CD4-positive, CD25-positive, alpha-beta regulatory T cell (primary cell): ENCODE data around the gene LAMB4. TPM values are rescaled to one million over a fixed set of nuclear protein-coding genes. Genes with fewer than 3 reads are reported as not detected.

Experiments
- ATAC-seq, 2 donors: fragments of 150-1000 bp; cut with Tn5 transposase; one replicate each; pipeline ENCODE4 v1.10.0; 2021; ENCODE audit warnings: low read depth in 2 of 2, moderate number of reproducible peaks in 2 of 2, moderate library complexity in 1 of 2
- DNase-seq, 3 donors: peaks; one replicate each; pipeline versions ENCODE4 v3.0.0 to v3.0.0-alpha.2; 2012 to 2022; ENCODE audit warnings: mixed read lengths in 1 of 3
- H3K27ac ChIP-seq: one replicate; pipeline ENCODE4 v1.7.0; 2013; ENCODE audit warnings: mild to moderate bottlenecking, low read length; ENCODE audit not compliant: insufficient read depth, poor library complexity, severe bottlenecking
- H3K27me3 ChIP-seq: one replicate; pipeline ENCODE4 v1.7.0; 2013; ENCODE audit warnings: low read length; ENCODE audit not compliant: control insufficient read depth, insufficient read depth
- H3K36me3 ChIP-seq: one replicate; pipeline ENCODE4 v1.7.0; 2013; ENCODE audit warnings: mild to moderate bottlenecking, low read length, moderate library complexity; ENCODE audit not compliant: control insufficient read depth, insufficient read depth
- H3K4me1 ChIP-seq: 2 replicates; pipeline ENCODE4 v1.7.0; 2013; ENCODE audit warnings: mild to moderate bottlenecking, low read length; ENCODE audit not compliant: insufficient read depth, control insufficient read depth, poor library complexity, severe bottlenecking
- H3K4me3 ChIP-seq: one replicate; pipeline ENCODE4 v1.7.0; 2013; ENCODE audit warnings: low read depth, mild to moderate bottlenecking, low read length, moderate library complexity
- H3K9me3 ChIP-seq, 2 experiments: 1 replicate in 1 of 2; 2 replicates in 1 of 2; pipeline ENCODE4 v1.7.0; 2013; ENCODE audit warnings: low read length in 2 of 2, mild to moderate bottlenecking in 1 of 2, moderate library complexity in 1 of 2; ENCODE audit not compliant: control insufficient read depth in 2 of 2
- H3K27ac Mint-ChIP-seq, 3 donors: one replicate each; pipeline ENCODE4 v1.8.0; 2020 to 2022; ENCODE audit warnings: mild to moderate bottlenecking in 3 of 3, mixed read lengths in 3 of 3, moderate library complexity in 2 of 3
- H3K27me3 Mint-ChIP-seq: one replicate; pipeline ENCODE4 v1.8.0; 2022; ENCODE audit warnings: mild to moderate bottlenecking, mixed read lengths
- H3K36me3 Mint-ChIP-seq: one replicate; pipeline ENCODE4 v1.8.0; 2020; ENCODE audit warnings: mixed read lengths
- H3K4me1 Mint-ChIP-seq, 4 donors: one replicate each; pipeline ENCODE4 v1.8.0; 2020 to 2022; ENCODE audit warnings: mixed read lengths in 4 of 4, mild to moderate bottlenecking in 1 of 4
- H3K4me3 Mint-ChIP-seq, 4 donors: one replicate each; pipeline ENCODE4 v1.8.0; 2020 to 2022; ENCODE audit warnings: mild to moderate bottlenecking in 4 of 4, mixed read lengths in 4 of 4, moderate library complexity in 3 of 4
- H3K9me3 Mint-ChIP-seq, 7 donors: one replicate each; pipeline ENCODE4 v1.8.0; 2020 to 2022; ENCODE audit warnings: mixed read lengths in 7 of 7, mild to moderate bottlenecking in 3 of 7, moderate library complexity in 2 of 7
- polyA plus RNA-seq, 4 donors: library from polyadenylated mRNA; unstranded; fragments of 300-500 nt; fragmentation: Illumina TruSeq; gene quantifications; one replicate each; pipeline ENCODE4 v1.2.3, GENCODE V29; 2021
- total RNA-seq: library from RNA; stranded (reverse); gene quantifications from one replicate; pipeline ENCODE4 v1.2.3, GENCODE V29; 2022

The LAMB4 gene
- total and polyA plus RNA-seq, 5 donors from 2014 or later = not detected

DNA sequence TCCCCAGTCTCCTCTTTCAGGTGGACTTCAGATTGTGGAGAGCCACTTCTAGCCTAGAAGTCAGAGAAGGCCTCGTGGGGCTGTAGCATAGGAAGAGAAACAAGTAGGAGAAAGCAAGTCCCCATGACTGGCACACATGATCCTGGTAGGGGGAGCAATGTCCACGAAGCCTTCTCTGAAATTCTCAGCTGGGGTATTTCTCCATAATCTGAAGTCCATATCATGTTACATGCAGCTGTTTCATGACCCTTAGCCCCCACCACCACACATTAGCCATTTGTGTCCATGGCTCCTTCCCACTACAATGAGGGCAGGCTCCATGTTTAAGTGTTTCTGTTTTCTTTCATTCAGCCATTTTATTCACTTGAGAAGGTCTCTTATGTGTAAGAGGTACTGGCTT lies 43.2 kb downstream of the LAMB4 start:
- no peaks in the 10 kb centered on the region for H3K27me3 Mint-ChIP-seq
- ATAC-seq (no peak), DNase-seq (no peak)
- no peak overlapping the region for H3K4me3 ChIP-seq
- no peak overlapping the region for H3K27ac ChIP-seq
- H3K4me1 Mint-ChIP-seq = peaks cover 0 to 2% (median 0%) of the 10 kb centered on the region in 4 donors
- H3K36me3 Mint-ChIP-seq = no peaks in the 10 kb centered on the region
- H3K36me3 ChIP-seq = no peaks in the 10 kb centered on the region
- H3K9me3 Mint-ChIP-seq = peaks cover 0 to 3% (median 0%) of the 10 kb centered on the region in 7 donors
- no peak overlapping the region for H3K27ac Mint-ChIP-seq
- H3K4me1 ChIP-seq = no peaks in the 10 kb centered on the region
- H3K4me3 Mint-ChIP-seq = no peak overlapping the region
- peaks cover 2% of the 10 kb centered on the region for H3K27me3 ChIP-seq
- H3K9me3 ChIP-seq = no peaks in the 10 kb centered on the region

DNA sequence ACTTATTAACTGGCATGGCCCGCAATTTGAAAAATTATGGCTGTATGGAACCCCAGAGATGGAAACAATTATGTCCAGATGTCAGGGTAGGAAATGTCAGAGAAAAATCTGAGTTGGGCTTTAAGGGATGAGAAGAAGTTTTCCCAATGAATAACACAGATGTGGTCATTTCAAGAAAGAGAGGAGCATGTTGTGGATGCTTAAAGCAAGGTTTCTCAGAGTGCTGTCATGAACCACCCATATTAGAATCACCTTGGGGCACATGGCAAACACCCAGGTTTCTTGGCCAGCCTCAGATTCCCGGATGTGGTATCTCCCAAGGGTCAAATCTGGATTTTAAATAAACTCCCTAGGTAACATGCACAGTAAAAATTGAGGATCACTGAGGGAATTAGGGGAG lies 43.6 kb downstream of the LAMB4 start:
- ATAC-seq = no peak
- no peak overlapping the region for H3K27ac Mint-ChIP-seq

DNA sequence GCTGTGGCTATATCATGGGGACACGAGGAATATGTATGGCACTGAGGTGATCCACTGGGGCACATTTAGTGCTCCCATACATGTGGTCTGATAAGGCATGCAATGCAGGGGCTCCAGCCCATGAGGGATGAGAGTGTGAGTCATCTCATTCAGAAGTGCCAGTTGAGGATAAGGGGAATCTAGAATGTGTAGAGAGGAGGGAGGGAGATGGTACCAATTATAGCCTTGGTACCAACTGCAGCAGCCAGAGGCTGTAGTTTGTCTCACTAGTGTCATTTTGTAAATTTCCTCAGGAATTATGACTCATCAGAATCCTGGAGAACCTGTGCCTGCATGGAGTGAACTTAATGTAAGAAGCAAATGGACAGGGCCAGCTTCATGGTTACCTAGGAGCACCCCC lies 46.2 kb downstream of the LAMB4 start:
- Histone ChIP-seq H3K9me3 (no peaks in the 10 kb centered on the region), H3K27me3 (peaks cover 2% of the 10 kb centered on the region), H3K4me3 (no peak overlapping the region), H3K36me3 (no peaks in the 10 kb centered on the region), H3K27ac (no peak overlapping the region), H3K4me1 (no peaks in the 10 kb centered on the region)
- no peaks in the 10 kb centered on the region for H3K4me1 Mint-ChIP-seq
- no peak for DNase-seq
- peaks cover 1% of the 10 kb centered on the region for H3K27me3 Mint-ChIP-seq
- peaks cover 0 to 5% (median 0%) of the 10 kb centered on the region in 7 donors for H3K9me3 Mint-ChIP-seq
- no peak for ATAC-seq
- H3K27ac Mint-ChIP-seq = no peak overlapping the region
- no peaks in the 10 kb centered on the region for H3K36me3 Mint-ChIP-seq
- H3K4me3 Mint-ChIP-seq = no peak overlapping the region

More for the DNA sequence above, 43.6 kb downstream of the LAMB4 start:
- peaks cover 0 to 2% (median 0%) of the 10 kb centered on the region in 4 donors for H3K4me1 Mint-ChIP-seq
- H3K36me3 Mint-ChIP-seq = no peaks in the 10 kb centered on the region
- no peak for DNase-seq
- Histone ChIP-seq H3K9me3 (no peaks in the 10 kb centered on the region), H3K27me3 (peaks cover 2% of the 10 kb centered on the region), H3K4me1 (no peaks in the 10 kb centered on the region), H3K27ac (no peak overlapping the region), H3K36me3 (no peaks in the 10 kb centered on the region), H3K4me3 (no peak overlapping the region)
- H3K4me3 Mint-ChIP-seq = no peak overlapping the region
- peaks cover 0 to 3% (median 0%) of the 10 kb centered on the region in 7 donors for H3K9me3 Mint-ChIP-seq
- H3K27me3 Mint-ChIP-seq = no peaks in the 10 kb centered on the region

DNA sequence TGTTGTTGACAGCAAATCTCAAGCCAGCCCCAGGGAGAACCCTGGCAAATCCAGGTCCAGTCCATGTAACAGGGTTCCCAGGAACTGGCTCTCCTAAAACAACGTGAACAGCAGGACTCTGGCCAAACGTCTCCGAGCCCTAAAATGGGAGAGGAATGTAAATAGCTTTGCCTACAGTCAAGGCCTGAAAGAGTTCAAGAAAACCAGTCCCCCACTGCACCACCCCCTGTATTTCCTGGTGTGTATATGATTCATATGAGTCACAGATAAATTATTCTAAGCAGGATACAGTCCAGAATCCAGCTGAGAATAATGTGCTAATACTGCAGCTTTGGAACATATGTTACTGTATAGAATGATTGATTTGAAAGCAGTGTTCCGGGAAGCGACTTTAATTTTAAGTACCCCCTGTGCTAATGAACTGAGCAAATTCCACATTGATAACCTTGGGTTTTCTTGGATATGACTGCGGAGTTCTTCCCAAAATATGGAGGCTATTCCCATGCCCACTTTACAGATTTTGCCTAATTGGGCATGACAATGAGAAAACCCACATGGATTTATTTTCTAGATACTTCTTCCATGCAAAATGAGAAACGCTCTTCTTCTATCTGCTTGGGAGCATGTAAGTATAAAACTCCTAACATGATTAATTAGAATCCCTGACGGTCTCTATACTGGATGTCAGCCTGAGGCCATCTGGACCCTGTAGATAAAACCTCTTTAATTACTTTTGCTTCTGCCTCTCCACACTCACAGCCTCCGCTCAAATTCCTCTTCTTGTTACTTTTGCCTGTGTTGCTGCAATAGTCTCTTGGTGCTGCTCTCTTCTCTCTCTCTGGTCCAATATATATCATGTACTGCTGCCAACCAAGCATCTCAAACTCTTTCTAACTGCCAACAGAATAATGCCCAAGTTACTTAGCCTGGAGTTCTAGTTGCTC lies 50.2 kb downstream of the LAMB4 start:
- no peak overlapping the region for H3K27ac Mint-ChIP-seq
- no peak overlapping the region for H3K4me3 Mint-ChIP-seq
- H3K9me3 Mint-ChIP-seq = peaks cover 0 to 3% (median 0%) of the 10 kb centered on the region in 7 donors
- Histone ChIP-seq H3K36me3 (no peaks in the 10 kb centered on the region), H3K4me3 (no peak overlapping the region), H3K4me1 (no peaks in the 10 kb centered on the region), H3K27me3 (peaks cover 2% of the 10 kb centered on the region), H3K9me3 (no peaks in the 10 kb centered on the region), H3K27ac (no peak overlapping the region)
- DNase-seq (no peak), ATAC-seq (no peak)
- no peaks in the 10 kb centered on the region for H3K36me3 Mint-ChIP-seq
- no peaks in the 10 kb centered on the region for H3K4me1 Mint-ChIP-seq
- peaks cover 5% of the 10 kb centered on the region for H3K27me3 Mint-ChIP-seq

DNA sequence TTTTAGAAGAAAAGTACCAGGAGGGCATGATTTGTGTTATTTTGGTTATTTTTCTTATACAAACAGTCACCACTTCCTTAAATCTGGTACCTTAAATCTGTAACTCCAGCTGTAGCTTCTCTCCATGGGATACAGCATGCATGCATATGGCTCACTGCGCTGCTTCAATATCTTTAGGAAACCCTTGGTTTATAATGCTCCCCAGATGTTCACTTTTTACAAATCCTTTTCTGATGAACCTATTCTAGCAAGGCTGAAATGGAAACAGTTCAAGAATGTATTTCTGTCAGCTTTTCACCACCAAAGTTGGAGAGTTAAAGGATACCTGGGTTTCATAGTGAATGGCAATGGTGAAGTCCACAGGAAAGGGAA lies 50.9 kb downstream of the LAMB4 start:
- no peak for ATAC-seq

DNA sequence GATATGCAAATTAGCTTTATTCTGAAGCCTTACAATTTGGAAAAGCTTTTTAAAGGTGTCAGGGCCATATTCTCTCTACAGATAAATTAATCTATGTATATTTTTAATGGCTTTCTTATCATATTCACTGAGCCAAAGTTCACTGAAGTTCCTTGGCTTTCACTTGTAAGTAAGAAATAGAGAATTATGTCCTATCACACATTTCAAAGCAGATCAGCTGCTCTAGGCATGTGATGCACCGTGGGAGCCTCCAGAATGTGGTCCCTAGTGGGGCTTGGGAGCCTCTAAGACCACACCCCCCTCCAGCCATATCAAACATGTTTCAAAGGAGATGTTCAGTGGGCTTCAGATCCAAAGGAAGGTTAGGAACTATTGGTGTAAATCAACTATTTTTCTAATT lies 51.5 kb downstream of the LAMB4 start:
- ATAC-seq (no peak), DNase-seq (no peak)
- H3K27me3 Mint-ChIP-seq = peaks cover 5% of the 10 kb centered on the region
- no peaks in the 10 kb centered on the region for H3K36me3 Mint-ChIP-seq
- Histone ChIP-seq H3K4me1 (no peaks in the 10 kb centered on the region), H3K27me3 (peaks cover 2% of the 10 kb centered on the region), H3K36me3 (no peaks in the 10 kb centered on the region), H3K9me3 (no peaks in the 10 kb centered on the region), H3K27ac (no peak overlapping the region), H3K4me3 (no peak overlapping the region)
- H3K4me3 Mint-ChIP-seq = no peak overlapping the region
- H3K27ac Mint-ChIP-seq = no peak overlapping the region
- H3K9me3 Mint-ChIP-seq = peaks cover 0 to 3% (median 0%) of the 10 kb centered on the region in 7 donors
- H3K4me1 Mint-ChIP-seq = no peaks in the 10 kb centered on the region

More for the DNA sequence above, 50.9 kb downstream of the LAMB4 start:
- Mint-ChIP-seq H3K4me1 (no peaks in the 10 kb centered on the region), H3K36me3 (no peaks in the 10 kb centered on the region), H3K9me3 (peaks cover 0 to 3% (median 0%) of the 10 kb centered on the region in 7 donors), H3K27ac (no peak overlapping the region), H3K27me3 (peaks cover 5% of the 10 kb centered on the region), H3K4me3 (no peak overlapping the region)
- H3K4me3 ChIP-seq = no peak overlapping the region
- H3K27me3 ChIP-seq = peaks cover 2% of the 10 kb centered on the region
- no peak overlapping the region for H3K27ac ChIP-seq
- no peaks in the 10 kb centered on the region for H3K4me1 ChIP-seq
- DNase-seq = no peak
- no peaks in the 10 kb centered on the region for H3K9me3 ChIP-seq
- H3K36me3 ChIP-seq = no peaks in the 10 kb centered on the region

DNA sequence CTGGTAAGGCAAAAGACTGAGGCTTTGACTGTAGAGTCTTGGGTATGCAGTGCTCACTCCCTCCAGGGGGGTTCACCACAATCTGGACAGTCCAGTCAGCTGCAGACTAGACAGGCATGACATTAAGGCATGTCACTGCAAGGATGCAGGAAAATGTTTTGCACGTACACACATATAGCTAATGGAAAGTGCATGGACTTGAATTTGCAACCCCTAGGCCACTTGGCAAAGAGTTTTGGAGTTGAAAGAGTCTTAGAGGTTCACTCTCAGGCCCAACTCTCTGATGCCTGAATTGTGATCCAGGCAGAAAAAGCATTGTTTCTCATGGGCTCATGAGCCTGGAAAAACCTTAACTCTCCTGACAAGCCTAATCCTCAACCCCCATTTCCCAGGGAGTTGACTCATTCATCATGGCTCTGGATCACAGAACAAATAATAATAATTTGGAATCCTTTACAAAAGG lies 51.9 kb downstream of the LAMB4 start:
- DNase-seq (no peak), ATAC-seq (no peak)
- no peak overlapping the region for H3K4me3 ChIP-seq
- Mint-ChIP-seq H3K9me3 (peaks cover 0 to 3% (median 0%) of the 10 kb centered on the region in 7 donors), H3K27me3 (peaks cover 5% of the 10 kb centered on the region), H3K27ac (no peak overlapping the region), H3K36me3 (no peaks in the 10 kb centered on the region), H3K4me1 (no peaks in the 10 kb centered on the region), H3K4me3 (no peak overlapping the region)
- no peaks in the 10 kb centered on the region for H3K36me3 ChIP-seq
- H3K27me3 ChIP-seq = peaks cover 2% of the 10 kb centered on the region
- no peaks in the 10 kb centered on the region for H3K9me3 ChIP-seq
- H3K27ac ChIP-seq = no peak overlapping the region
- no peaks in the 10 kb centered on the region for H3K4me1 ChIP-seq

DNA sequence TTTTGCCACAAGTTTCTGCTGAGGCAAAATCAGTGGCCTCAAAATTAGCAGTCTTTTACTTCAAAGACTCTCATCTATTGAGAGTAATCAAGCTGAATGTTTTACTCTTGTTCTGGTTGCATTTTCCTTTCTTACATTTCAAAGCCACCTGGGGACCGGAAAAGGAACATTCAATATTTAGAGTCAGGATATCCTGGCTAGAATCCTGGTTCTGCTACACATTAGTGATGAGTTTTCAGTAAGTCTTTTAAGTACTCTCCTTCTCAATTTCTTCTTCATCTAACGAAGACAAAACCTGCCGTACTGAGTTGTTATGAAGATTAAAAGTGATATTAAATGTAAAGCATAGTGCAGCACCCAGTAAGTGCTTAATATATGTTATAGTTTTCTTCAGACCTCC lies 52.5 kb downstream of the LAMB4 start:
- H3K4me3 ChIP-seq = no peak overlapping the region
- H3K9me3 Mint-ChIP-seq = peaks cover 0 to 3% (median 0%) of the 10 kb centered on the region in 7 donors
- H3K27ac Mint-ChIP-seq = no peak overlapping the region
- DNase-seq (no peak), ATAC-seq (no peak)
- H3K4me3 Mint-ChIP-seq = no peak overlapping the region
- H3K27me3 ChIP-seq = peaks cover 2% of the 10 kb centered on the region
- no peaks in the 10 kb centered on the region for H3K9me3 ChIP-seq
- no peaks in the 10 kb centered on the region for H3K4me1 ChIP-seq
- no peaks in the 10 kb centered on the region for H3K36me3 Mint-ChIP-seq
- H3K36me3 ChIP-seq = no peaks in the 10 kb centered on the region
- H3K27ac ChIP-seq = no peak overlapping the region
- no peaks in the 10 kb centered on the region for H3K4me1 Mint-ChIP-seq
- H3K27me3 Mint-ChIP-seq = peaks cover 5% of the 10 kb centered on the region
